ENCODE results near the gene RAB32. TPM values are rescaled to one million over a fixed set of nuclear protein-coding genes. Genes with fewer than 3 reads are reported as not detected.

Gene RAB32
- total RNA-seq, 1 experiment from 2014 or later = 4.7 TPM

- Histone ChIP-seq H3K4me2 (ENCODE audit: insufficient read depth, insufficient read length, low read length) (no peak overlapping the region), H3K18ac (ENCODE audit: insufficient read length, low read depth, low read length) (no peak overlapping the region), H2BK5ac (ENCODE audit: insufficient read length, low read length) (no peak overlapping the region), H3K14ac (ENCODE audit: insufficient read depth, low read length) (no peak overlapping the region), H3K27me3 (ENCODE audit: insufficient read depth, low read length) (no peaks in the 10 kb centered on the region), H2AK5ac (ENCODE audit: insufficient read length, low read length) (no peak overlapping the region), H2BK15ac (ENCODE audit: low read depth, low read length) (no peak overlapping the region), H2BK20ac (ENCODE audit: low read depth, low read length, poor library complexity, severe bottlenecking) (no peak overlapping the region), H3K9ac (ENCODE audit: extremely low read depth, insufficient read length, low read length) (no peak overlapping the region), H4K20me1 (ENCODE audit: control insufficient read depth, insufficient read depth, insufficient read length) (no peaks in the 10 kb centered on the region), H3K23ac (ENCODE audit: insufficient read length, low read depth, low read length) (no peak overlapping the region), H3K4me1 (ENCODE audit: insufficient read depth, low read length) (no peaks in the 10 kb centered on the region), H4K5ac (ENCODE audit: insufficient read length, low read depth, low read length) (no peak overlapping the region), H3K27ac (ENCODE audit: insufficient read length, low read depth, low read length) (no peak overlapping the region), H3K79me1 (ENCODE audit: insufficient read depth, low read depth, low read length, poor library complexity, severe bottlenecking) (no peaks in the 10 kb centered on the region), H3K9me3 (ENCODE audit: control insufficient read depth, low read depth, low read length) (no peaks in the 10 kb centered on the region), H2BK120ac (ENCODE audit: low read depth, low read length, poor library complexity, severe bottlenecking) (no peak overlapping the region), H3K4ac (ENCODE audit: low read depth, low read length) (no peak overlapping the region), H4K8ac (replicated peaks; ENCODE audit: insufficient read length, low read depth, low read length) (no peak overlapping the region), H2AFZ (ENCODE audit: low read length) (no peak overlapping the region), H3K56ac (ENCODE audit: insufficient read length, low read depth, low read length) (no peak overlapping the region), H3K23me2 (ENCODE audit: insufficient read length, low read depth, low read length, poor library complexity, severe bottlenecking) (no peaks in the 10 kb centered on the region), H2BK12ac (ENCODE audit: insufficient read length, low read depth, low read length) (no peak overlapping the region), H4K91ac (ENCODE audit: insufficient read length, low read depth, low read length) (no peak overlapping the region), H3K79me2 (ENCODE audit: insufficient read depth, low read length) (no peaks in the 10 kb centered on the region), H3T11ph (ENCODE audit: low read length) (no peak overlapping the region)
- H3K4me3 Mint-ChIP-seq = no peak overlapping the region
- TF ChIP-seq CTCF (conservative IDR thresholded peaks at IDR 0.05) = no peak
- no peaks in the 10 kb centered on the region for H3K9me3 Mint-ChIP-seq
- no peak overlapping the region for H3K27ac Mint-ChIP-seq
- no peaks in the 10 kb centered on the region for H3K4me1 Mint-ChIP-seq
- DNase-seq = no peak
- peaks cover 1% of the 10 kb centered on the region; the same call in 1 of the 2 replicates for H3K27me3 Mint-ChIP-seq (ENCODE audit: low read depth)
- H3K36me3 Mint-ChIP-seq (ENCODE audit: insufficient read depth in 1 of 3, low read depth in 3 of 3) = no peaks in the 10 kb centered on the region
Measured at GRCh38 chr6:146592451-146592850, 48.8 kb downstream of the RAB32 start.
